Measurements from ENCODE around the gene VPS13A.
"Not testable (repeated sequence)": the region's sequence is repeated elsewhere in the genome, so short reads cannot be mapped to it uniquely, and the experiment has no call there.

Gene VPS13A

DNA sequence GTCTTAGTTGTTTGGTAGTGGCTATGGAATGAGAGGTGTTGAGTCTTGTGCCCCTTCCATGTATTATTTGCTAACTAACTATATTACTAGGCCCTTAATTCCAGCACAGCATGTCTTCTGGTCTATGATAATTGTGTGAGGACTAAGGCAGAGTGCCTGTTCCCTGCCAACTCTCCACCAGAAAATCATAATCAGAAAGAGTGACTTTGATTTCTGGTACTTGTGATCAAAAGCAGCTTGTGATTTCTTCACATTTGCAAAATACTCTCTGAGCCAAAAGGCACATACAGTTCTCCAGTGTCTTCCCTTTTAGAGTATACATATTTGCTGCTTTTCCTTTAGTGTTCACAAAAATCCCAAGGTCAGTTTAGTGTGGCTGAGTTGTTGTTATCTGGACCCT lies 240.9 kb downstream of the VPS13A start:
- no peak for DNase-seq (ENCODE audit: low read depth, low spot score)
- no peak overlapping the region for H3K27ac ChIP-seq

DNA sequence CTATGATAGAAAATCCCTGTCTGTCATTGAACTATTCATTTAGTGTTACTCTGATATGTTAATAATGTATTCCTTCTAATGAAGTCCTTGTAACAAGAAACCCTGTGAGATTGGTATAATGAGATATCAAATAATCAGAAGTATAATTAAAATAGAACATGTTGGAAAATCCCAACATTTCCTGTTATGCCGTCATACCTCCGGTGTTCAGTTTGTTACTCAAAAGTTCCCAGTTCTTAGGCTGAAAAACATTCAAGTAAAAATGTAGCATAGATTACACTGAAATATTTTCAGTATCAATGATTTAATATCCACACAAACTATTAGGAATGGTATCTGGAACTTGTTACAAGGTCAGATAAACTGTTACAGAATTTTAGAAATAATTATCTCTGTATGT lies 243.3 kb downstream of the VPS13A start:
- DNase-seq (ENCODE audit: low read depth, low spot score), result no peak
- H3K27ac ChIP-seq, result no peak overlapping the region

DNA sequence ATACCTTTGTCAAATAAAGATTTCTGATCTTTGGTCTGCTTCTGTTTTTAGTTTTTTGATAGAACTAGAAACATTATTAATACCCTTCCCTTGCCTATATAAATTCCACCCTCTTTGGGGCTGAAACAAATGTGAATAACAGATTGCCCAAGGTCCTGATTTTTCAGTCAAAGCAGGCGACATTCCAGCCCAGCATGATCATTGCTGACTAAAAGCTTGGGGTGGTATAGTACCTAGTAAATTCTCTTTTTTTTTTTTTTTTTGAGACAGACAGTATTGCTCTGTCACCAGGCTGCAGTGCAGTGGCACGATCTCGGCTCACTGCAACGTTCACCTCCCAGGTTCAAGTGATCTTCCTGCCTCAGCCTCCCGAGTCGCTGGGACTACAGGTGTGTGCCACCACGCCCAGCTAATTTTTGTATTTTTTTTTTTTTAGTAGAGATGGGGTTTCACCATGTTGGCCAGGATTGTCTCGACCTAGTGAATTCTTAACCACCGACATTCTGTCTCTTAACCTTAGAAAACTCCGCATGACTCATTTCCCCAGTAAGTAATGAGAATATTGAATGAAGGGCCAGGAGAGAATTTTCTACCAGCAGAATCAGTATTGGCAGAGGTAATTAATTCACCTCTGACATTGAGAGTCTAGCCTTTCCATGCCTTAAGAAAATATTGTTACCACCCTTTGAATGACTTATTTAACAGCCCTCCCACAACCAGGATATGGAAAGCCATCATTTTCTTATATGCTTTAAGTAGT lies 244.4 kb downstream of the VPS13A start:
- no peak overlapping the region for H3K27ac ChIP-seq
- DNase-seq (ENCODE audit: low read depth, low spot score), result no peak

DNA sequence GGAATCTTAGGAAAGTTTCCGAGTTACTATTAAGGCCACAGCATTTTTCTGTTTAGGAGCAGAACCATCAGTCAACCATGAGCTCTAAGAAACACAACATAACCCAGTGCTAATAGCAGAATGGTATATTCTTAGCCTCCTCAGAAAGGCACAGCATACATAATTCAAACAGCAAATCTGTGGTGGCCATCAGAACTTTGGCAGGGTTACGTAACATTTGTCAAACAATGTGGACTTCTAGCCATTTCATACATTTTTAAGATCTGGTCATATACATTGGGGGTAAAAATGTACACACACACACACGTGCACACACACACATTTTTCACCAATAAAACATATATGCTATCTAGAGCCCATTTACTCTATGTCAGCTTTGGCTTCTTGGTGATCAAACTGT lies 245.6 kb downstream of the VPS13A start:
- no peak for DNase-seq (ENCODE audit: low read depth, low spot score)
- H3K27ac ChIP-seq, result no peak overlapping the region

DNA sequence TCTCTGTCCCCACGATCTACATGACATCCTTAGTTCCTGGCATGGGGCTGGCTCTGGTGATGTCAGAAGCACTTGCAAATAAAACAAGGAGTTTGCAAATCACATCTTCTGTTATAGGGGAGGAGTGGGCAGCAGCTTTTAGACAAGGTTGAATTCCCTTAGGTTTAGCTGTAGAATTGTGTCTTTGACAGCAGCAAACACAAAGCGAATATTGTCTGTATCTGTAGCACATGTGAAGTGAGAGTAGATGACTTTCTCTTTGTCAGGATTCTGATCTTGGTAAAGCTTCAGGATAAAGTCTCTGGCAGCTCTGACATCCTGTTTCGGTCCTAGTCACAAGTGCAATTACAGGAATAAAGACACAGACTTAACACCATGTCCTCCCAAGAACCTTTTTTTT lies 246.5 kb downstream of the VPS13A start:
- no peak overlapping the region for H3K27ac ChIP-seq
- DNase-seq (ENCODE audit: low read depth, low spot score), result no peak

DNA sequence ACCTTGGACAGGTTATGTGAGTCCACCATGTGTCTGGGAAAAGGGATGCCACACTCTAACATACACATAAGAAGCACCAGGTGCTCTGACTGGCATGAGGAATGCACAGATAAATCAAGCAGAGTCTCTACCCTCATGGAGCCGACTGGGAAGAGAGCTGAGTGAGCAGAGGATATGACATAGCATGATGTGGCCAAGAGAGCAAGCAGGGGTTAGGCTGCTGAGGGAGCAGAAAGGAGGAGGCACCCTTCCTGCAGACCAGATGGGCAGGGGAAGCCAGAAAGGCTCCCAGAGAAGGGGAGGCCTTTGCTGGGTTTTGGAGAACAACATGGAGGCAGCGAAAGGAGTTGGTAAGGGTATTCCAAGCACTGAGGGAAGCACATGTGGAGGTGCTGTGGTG lies 247.7 kb downstream of the VPS13A start:
- no peak for DNase-seq (ENCODE audit: low read depth, low spot score)
- H3K27ac ChIP-seq, result no peak overlapping the region

DNA sequence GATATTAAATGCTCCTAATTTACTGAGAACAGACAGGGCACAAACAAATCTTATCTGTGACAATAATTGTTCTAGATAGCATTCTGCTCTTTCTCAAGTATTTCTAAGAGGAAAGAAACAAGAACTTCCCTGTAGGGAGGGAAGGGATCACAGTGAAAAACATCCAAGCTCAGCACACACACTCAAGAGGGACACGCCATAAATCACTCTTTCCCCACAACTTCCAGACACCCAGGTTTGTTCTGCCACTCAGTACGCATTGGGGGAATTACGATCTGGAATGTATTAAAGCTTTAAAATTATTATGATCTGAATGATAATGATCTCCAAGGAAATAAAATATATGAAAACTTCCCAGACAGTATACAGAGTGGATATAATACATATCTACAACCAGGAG lies 249.4 kb downstream of the VPS13A start:
- no peak for DNase-seq (ENCODE audit: low read depth, low spot score)
- H3K27ac ChIP-seq, result no peak overlapping the region

DNA sequence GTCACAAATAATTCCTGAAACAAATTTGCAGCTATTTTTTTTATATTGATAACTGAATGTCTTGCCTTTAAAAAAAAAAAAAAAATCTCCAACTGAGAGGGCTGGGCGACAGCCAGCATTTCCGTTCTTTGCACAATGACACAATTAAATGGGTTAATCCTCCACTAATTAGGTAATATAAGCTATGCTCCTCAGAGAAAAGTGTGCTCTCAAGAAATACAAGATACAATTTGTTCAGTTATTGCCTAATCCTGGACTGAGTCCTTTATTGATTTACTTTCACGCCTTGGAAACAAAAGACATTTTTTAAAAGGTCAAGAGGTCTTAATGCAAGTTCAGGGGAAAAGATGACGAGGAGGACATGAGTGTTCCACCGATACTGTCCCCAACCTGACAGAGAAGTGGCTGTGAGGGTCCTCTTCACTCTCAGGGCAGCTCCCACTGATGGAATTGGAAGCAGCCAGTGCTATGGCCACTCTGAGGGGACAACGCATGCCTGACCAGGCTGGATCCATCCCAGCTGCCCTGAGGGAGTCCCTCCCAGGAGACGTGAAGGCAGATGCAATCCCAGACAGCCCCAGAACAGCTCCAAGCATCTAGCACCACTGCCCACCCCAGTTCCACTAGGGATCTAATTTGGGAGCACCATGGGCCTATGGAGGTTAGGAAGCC lies 250.1 kb downstream of the VPS13A start:
- DNase-seq (ENCODE audit: low read depth, low spot score), result no peak
- no peak overlapping the region for H3K27ac ChIP-seq

DNA sequence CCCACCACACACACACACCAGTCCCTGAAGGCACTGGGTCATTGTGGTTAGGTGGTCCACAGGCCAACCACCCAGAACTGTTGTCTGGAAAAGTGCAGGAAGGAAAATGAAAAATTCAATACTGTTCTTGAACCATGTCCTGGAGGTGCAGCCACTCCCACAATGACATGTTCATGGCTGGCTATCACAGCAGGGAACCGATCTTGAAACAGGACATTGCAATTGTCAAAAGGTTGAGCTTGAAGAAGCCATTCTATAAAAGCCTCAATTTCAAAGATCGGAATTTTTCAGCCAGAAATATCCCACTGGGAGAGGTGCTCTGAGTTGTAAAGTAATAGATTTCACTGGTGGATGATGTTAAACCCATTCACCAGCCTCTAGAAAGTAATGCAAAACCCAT lies 252.6 kb downstream of the VPS13A start:
- H3K27ac ChIP-seq, result no peak overlapping the region
- DNase-seq (ENCODE audit: low read depth, low spot score), result no peak

DNA sequence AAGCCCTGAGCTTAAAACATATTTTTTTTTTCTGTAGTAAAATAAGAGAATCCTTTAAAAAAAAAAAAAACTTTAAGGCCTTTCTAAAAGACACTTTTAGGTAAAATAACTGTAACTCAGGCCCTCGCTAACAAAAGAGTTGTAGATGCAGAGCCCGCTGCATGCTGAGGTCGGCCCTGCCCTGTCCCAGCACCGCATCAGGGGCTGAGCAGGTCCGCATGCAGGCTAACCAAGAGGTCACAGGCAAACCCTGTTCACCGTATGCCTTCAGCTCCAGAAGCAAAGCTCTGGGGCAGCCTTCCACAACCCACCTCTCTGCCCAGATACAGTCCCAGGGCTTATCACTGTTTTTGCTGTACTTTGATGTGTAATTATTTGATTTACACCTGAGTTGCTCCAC lies 254.7 kb downstream of the VPS13A start:
- DNase-seq (ENCODE audit: low read depth, low spot score), result no peak
- no peak overlapping the region for H3K27ac ChIP-seq

DNA sequence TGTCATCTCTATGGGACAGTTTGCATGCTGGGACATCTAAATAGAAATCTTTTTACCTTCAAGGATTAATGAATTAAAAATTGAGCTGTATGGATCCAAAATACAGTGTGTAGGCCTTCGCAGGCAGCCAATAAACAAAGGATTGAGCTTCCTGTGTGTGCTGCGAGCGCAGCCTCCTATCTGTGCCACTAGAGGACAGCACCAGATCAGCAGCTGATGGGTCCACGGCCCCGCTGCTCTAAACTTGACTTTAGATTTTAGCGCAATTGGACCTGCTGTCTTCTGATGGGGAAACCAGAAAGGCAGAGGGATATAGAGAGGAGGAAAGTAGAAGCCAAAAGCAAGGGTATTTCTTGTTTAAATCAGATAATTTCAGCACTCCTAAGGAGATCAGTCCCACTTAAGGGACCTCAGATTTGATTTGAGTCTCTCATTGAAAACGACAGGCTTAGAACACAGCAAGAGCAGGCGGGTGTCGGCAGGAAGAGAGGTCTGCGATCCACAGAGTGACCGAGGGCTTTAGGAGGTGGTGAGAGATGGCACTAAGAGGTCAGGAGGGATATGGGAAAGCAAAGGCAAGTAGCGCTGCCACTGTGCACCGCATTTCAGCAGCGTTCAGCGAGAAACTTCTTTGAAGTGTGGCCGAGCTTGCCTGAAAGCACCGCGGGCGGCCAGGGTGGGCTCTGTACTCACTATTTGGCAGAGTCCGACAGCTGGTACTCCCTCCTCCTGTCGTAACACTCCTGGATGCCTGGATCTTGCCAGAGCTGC lies 256.5 kb downstream of the VPS13A start:
- no peak overlapping the region for H3K27ac ChIP-seq
- DNase-seq (ENCODE audit: low read depth, low spot score), result no peak

DNA sequence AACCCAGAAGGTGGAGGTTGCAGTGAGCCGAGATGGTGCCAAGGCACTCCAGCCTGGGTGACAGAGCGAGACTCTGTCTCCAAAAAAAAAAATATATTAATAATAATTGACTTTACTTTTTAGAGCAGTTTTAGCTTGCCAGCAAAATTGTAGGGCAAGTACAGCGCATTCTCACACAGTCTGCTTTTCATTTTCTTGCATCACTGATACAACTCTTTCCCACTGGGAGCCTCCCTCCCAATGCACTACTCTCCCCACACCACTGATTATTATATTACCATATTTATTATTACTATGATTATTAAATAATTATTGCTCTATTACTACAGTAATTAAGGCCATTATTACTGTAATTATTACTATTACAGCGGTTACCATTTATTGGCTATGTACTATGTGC lies 257.9 kb downstream of the VPS13A start:
- no peak for DNase-seq (ENCODE audit: low read depth, low spot score)

DNA sequence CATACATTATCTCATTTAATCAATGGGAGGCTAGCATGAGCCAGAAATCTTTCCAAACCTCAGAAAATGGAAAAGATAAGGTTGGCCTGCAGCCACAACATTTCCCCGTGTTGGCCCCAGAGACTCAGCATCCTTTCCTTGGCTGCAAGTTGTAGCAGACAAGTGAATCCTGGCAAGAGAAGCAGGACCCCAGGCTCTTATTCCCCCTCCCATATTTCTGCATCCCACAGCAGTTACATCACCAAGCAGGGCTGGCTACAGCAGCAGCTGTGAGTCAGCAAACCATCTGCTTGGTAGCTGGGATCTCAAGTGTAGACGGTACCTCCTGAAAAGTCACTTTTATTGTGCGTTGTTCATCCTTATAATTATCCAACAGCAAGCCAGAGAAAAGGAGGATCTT lies 258.4 kb downstream of the VPS13A start:
- no peak overlapping the region for H3K27ac ChIP-seq
- DNase-seq (ENCODE audit: low read depth, low spot score), result no peak

More for the DNA sequence above, 257.9 kb downstream of the VPS13A start:
- H3K27ac ChIP-seq, result no peak overlapping the region

DNA sequence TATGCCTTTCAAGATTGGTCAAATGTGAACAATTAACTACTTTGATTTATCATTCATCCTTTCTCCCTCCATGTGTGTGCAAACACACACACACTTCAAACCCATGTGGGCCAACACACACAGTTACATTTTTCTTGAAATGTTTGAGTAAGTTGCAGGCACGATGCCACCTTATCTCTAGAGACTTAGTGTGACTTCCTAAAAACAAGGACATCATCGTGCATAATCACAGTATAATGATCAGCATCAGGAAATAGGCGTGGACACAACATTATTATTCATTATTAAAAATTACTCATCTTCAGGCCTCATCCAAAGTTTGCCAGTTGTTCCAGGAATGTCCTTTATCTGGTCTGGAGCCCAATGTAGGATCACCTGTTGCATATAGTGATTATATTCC lies 261.3 kb downstream of the VPS13A start:
- H3K27ac ChIP-seq, result no peak overlapping the region
- no peak for DNase-seq (ENCODE audit: low read depth, low spot score)

DNA sequence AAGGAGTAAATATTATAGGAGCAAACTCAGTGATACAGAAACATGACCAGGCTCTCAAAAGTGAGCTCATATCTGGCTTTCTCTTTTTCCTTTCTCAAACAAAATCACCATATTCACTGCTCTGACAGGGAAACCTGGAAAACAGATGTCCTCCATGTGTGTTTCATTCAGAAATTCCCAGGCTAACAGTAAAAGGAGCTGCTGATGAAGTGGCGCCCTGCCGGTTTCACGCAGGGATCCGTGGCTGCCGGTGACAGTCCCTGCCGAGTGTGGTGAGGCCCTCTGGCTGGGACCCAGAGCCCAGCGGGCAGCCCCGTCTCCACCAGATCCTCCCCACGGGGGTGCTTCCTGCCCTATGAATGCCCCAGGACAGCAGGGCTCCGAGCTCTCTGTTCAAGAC lies 262.7 kb downstream of the VPS13A start:
- DNase-seq (ENCODE audit: low read depth, low spot score), result no peak
- H3K27ac ChIP-seq, result no peak overlapping the region

DNA sequence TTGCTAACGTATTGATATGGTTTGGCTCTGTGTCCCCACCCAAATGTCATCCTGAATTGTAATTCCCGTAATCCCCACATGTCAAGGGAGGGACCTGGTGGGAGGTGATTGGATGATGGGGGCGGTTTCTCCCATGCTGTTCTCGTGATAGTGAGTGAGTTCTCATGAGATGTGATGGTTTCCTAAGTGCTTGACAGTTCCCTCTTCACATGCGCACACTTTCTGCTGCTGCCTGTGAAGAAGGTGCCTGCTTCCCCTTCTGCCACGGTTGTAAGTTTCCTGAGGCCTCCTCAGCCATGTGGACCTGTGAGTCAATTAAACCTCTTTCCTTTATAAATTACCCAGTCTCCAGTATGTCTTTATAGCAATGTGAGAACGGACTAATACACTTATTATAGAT lies 263.8 kb downstream of the VPS13A start:
- DNase-seq (ENCODE audit: low read depth, low spot score); H3K27ac ChIP-seq: not testable (repeated sequence)

DNA sequence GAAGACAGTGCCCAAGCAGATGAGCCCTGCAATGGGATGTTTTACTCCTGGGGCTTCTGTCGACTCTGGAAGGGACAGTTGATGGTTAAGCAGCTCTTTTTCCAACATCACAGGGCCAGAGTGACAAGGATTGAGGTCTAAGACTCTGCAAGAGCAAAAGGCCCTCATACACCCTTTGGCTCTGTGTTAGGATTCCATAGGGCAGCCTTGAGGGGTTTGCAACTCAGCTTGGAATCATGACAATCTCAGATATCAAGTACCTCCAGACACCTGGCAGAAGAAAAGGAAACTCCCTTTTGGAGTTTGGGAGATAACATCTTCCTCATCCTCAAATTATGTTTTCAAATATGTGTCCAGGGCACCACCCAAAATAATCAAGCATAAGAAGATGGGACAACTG lies 265.1 kb downstream of the VPS13A start:
- DNase-seq (ENCODE audit: low read depth, low spot score), result no peak
- H3K27ac ChIP-seq, result no peak overlapping the region

DNA sequence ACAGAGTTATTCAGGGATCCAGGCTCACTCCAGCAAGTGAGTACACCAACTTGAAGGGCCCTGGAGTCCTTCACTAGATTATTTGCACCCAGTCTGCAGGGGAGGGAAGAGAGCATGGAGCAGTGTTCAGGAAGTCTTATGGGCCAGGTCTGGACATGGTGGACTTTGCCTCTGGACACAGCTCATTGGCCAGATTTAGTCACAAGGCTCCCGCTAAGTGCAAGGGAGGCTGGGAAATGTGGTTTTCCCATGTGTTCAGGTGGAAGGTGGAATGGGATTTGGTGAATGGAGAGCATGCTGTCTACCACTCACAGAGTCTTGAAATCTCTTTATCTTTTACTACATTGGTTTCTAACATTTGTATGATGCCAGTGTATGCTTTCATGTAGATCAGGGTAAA lies 270.3 kb downstream of the VPS13A start:
- no peak overlapping the region for H3K27ac ChIP-seq
- no peak for DNase-seq (ENCODE audit: low read depth, low spot score)

DNA sequence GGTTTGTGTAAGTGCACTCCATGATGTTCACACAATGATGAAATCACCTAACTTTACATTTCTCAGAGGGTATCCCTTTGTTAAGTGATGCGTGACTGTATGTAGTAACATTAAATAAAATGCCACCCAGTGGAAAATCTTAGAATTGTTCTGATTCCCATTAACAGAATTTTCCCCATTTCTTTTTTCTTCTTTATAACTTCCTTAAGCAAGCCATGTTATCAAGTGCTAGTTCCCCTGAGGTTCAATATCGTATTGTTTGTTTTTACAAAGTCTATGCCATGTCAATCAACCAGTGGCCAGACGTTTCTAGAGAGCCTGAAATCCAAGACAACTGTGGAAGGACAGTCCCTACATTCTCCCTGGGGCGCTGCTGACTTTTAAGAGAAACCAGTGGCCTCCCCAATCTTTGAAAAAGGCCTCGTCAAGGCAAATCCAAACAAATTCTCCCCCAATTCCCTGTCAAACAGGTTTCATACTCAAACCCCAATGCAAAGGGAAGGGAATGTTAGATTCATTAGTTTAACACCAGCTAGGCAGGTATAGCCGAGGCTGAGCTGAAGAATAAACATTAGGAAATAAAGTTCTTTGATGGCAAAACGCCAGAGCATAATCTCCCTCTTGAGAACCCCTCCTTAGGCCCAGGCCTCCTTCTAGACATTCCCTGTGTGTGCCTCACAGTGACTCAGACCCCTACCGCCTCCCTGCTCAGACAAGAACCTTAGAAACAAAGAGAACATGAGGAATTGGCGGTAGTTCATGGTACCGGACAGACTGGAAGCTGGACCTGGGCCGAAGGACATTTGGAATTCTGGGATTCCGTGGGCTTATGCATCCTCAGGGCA lies 272.1 kb downstream of the VPS13A start:
- DNase-seq (ENCODE audit: low read depth, low spot score), result peak; percentile 69
- peak overlapping the region; percentile 3 for H3K27ac ChIP-seq

DNA sequence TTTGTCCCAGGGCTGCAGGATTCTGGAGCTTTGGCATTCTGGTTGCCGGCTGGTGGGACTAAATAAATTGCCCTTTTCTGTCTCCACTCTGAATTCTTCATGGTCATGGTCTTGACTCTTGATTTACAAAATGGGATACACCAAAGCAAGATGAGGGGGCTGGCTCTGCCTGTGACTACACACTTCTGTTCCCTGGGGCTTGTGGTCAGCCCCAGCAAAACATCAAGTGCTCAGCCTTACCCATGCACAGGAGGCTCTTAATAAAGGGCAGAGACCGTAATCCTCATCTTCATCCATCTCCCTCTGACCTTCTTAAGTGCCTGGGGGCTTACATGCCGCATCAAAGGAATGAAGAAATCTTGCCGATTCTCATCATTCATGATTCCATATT lies 272.7 kb downstream of the VPS13A start:
- DNase-seq (ENCODE audit: low read depth, low spot score), result no peak
- no peak overlapping the region for H3K27ac ChIP-seq

All from epithelial cell of prostate (primary cell).